WTC11 (cell line): ENCODE measurements around the gene CACNA1E. TPM values are rescaled to one million over a fixed set of nuclear protein-coding genes. Genes with fewer than 3 reads are reported as not detected.

Experiments
- ATAC-seq: fragments of 200-7000 bp; cut with Tn5 transposase; 2 replicates; pipeline ENCODE4 v1.10.0; 2021; ENCODE audit warnings: mild to moderate bottlenecking, moderate library complexity
- CTCF ChIA-PET: fragments of 300-600 bp; sonication (Branson Sonifier 250); formaldehyde crosslinking; loops from one replicate; lab custom pipeline; 2021; ENCODE audit warnings: antibody characterized with exemption; lab: Charles Lee
- POLR2A ChIA-PET: fragments of 350-600 bp; sonication (Branson Sonifier 250); formaldehyde crosslinking; loops from one replicate; lab custom pipeline; 2021; ENCODE audit warnings: antibody characterized with exemption; lab: Charles Lee
- DNase-seq: peaks from one replicate; pipeline ENCODE4 v3.0.0; 2021; ENCODE audit warnings: low spot score
- H3K27ac Mint-ChIP-seq: 2 replicates; pipeline ENCODE4 v1.8.0; 2021; ENCODE audit warnings: mixed read lengths
- H3K27me3 Mint-ChIP-seq: 2 replicates; pipeline ENCODE4 v1.8.0; 2021; ENCODE audit warnings: low read depth, mild to moderate bottlenecking, moderate library complexity, mixed read lengths
- H3K36me3 Mint-ChIP-seq: 2 replicates; pipeline ENCODE4 v1.8.0; 2021; ENCODE audit warnings: mixed read lengths
- H3K4me1 Mint-ChIP-seq: 2 replicates; pipeline ENCODE4 v1.8.0; 2022; ENCODE audit warnings: mixed read lengths
- H3K4me3 Mint-ChIP-seq: 2 replicates; pipeline ENCODE4 v1.8.0; 2021; ENCODE audit warnings: mild to moderate bottlenecking, moderate library complexity, mixed read lengths
- H3K9me3 Mint-ChIP-seq: 2 replicates; pipeline ENCODE4 v1.8.0; 2021; ENCODE audit warnings: mixed read lengths
- ATF3 ChIP-seq: sonication (generic); formaldehyde crosslinking; conservative IDR thresholded peaks from 2 replicates; pipeline ENCODE4 v1.8.1; 2022; ENCODE audit warnings: mild to moderate bottlenecking, missing genetic modification reagents
- CTCF ChIP-seq: fragments of 200-600 bp; IDR thresholded peaks from 2 replicates; pipeline ENCODE4 v1.8.0; 2022; ENCODE audit warnings: antibody characterized with exemption
- HMGA2 ChIP-seq: fragments of 250-450 bp; sonication (Bioruptor Pico); IDR thresholded peaks from 2 replicates; pipeline ENCODE4 v1.4.0; 2021; ENCODE audit warnings: mild to moderate bottlenecking, moderate library complexity
- KAT7 ChIP-seq: sonication (generic); formaldehyde crosslinking; IDR thresholded peaks from 2 replicates; pipeline ENCODE4 v1.8.1; 2023; ENCODE audit warnings: missing genetic modification reagents, mild to moderate bottlenecking, borderline replicate concordance
- MLX ChIP-seq: sonication (generic); formaldehyde crosslinking; IDR thresholded peaks from 2 replicates; pipeline ENCODE4 v1.8.1; 2023; ENCODE audit warnings: mild to moderate bottlenecking, missing genetic modification reagents, moderate library complexity
- NFYB ChIP-seq: sonication (generic); formaldehyde crosslinking; conservative IDR thresholded peaks from 2 replicates; pipeline ENCODE4 v1.8.0; 2022; ENCODE audit warnings: low read depth, missing genetic modification reagents
- SMAD3 ChIP-seq: sonication (generic); formaldehyde crosslinking; IDR thresholded peaks from 2 replicates; pipeline ENCODE4 v1.8.0; 2022; ENCODE audit warnings: missing genetic modification reagents, mild to moderate bottlenecking, borderline replicate concordance
- SMAD4 ChIP-seq: sonication (generic); formaldehyde crosslinking; IDR thresholded peaks from 2 replicates; pipeline ENCODE4 v1.8.0; 2022; ENCODE audit warnings: mild to moderate bottlenecking, missing genetic modification reagents
- TEAD4 ChIP-seq: sonication (generic); formaldehyde crosslinking; IDR thresholded peaks from 2 replicates; pipeline ENCODE4 v1.8.0; 2022; ENCODE audit warnings: mild to moderate bottlenecking, missing genetic modification reagents
- TP53 ChIP-seq: sonication (generic); formaldehyde crosslinking; IDR thresholded peaks from 2 replicates; pipeline ENCODE4 v1.8.1; 2023; ENCODE audit warnings: mild to moderate bottlenecking, missing genetic modification reagents
- USF2 ChIP-seq: sonication (generic); formaldehyde crosslinking; IDR thresholded peaks from 2 replicates; pipeline ENCODE4 v1.8.1; 2023; ENCODE audit warnings: mild to moderate bottlenecking, missing genetic modification reagents, moderate library complexity
- ZNF232 ChIP-seq: sonication (generic); formaldehyde crosslinking; IDR thresholded peaks from 2 replicates; pipeline ENCODE4 v1.8.0; 2022; ENCODE audit warnings: mild to moderate bottlenecking, missing genetic modification reagents
- ZNF263 ChIP-seq: sonication (generic); formaldehyde crosslinking; IDR thresholded peaks from 2 replicates; pipeline ENCODE4 v1.8.1; 2022; ENCODE audit warnings: low read depth, mild to moderate bottlenecking, moderate library complexity, missing genetic modification reagents
- ZNF281 ChIP-seq: sonication (generic); formaldehyde crosslinking; IDR thresholded peaks from 2 replicates; pipeline ENCODE4 v1.8.0; 2023; ENCODE audit warnings: mild to moderate bottlenecking, missing genetic modification reagents
- ZNF396 ChIP-seq: fragments of 250-450 bp; sonication (Bioruptor Pico); IDR thresholded peaks from 2 replicates; pipeline ENCODE4 v1.8.0; 2021; ENCODE audit warnings: mild to moderate bottlenecking, moderate library complexity, borderline replicate concordance
- ZNF416 ChIP-seq: fragments of 250-450 bp; sonication (Bioruptor Pico); IDR thresholded peaks from 2 replicates; pipeline ENCODE4 v1.9.0; 2021; ENCODE audit warnings: mild to moderate bottlenecking, inconsistent platforms
- ZNF423 ChIP-seq: fragments of 250-450 bp; sonication (Bioruptor Pico); IDR thresholded peaks from 2 replicates; pipeline ENCODE4 v2.1.2; 2022; ENCODE audit warnings: mild to moderate bottlenecking, moderate library complexity
- ZNF425 ChIP-seq: fragments of 250-450 bp; sonication (Bioruptor Pico); conservative IDR thresholded peaks from 2 replicates; pipeline ENCODE4 v1.9.0; 2021; ENCODE audit warnings: mild to moderate bottlenecking
- ZNF671 ChIP-seq: fragments of 250-450 bp; sonication (Bioruptor Pico); IDR thresholded peaks from 2 replicates; pipeline ENCODE4 v1.8.0; 2021; ENCODE audit warnings: mild to moderate bottlenecking
- ZSCAN18 ChIP-seq: fragments of 250-450 bp; sonication (Bioruptor Pico); IDR thresholded peaks from 2 replicates; pipeline ENCODE4 v2.1.2; 2022; ENCODE audit warnings: mild to moderate bottlenecking, moderate library complexity
- total RNA-seq: library from RNA; stranded (reverse); gene quantifications from 3 replicates; pipeline ENCODE4 v1.2.3, GENCODE V29; 2021
- TF ChIP-seq, protein P1 (sequence below): fragments of 250-450 bp; sonication (Bioruptor Pico); IDR thresholded peaks from 2 replicates; pipeline ENCODE4 v1.8.0; 2021; ENCODE audit warnings: mild to moderate bottlenecking

The CACNA1E gene
- total RNA-seq, 1 experiment from 2014 or later, result 0.63 TPM

DNA sequence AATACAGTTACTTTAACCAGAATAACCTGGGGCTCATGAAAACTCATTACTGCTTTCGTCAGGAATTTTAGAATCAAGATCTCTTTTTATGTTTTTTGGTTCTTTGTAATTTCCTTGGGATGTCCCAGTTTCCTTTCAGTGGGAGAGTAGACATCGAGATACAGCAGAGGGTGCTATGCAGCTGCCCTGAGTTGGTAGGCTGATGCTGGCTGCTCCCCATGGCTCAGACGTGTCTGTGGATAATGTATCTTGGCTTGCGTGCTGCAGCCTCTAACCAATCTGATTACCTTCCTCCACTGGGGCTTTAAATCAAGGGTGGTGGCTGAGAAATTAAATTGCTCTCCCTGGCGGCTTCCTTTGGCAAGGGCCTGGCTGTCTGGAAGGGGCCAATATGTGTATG, 253.7 kb downstream of the CACNA1E start:
- Mint-ChIP-seq H3K4me1 (no peaks in the 10 kb centered on the region), H3K36me3 (no peaks in the 10 kb centered on the region), H3K9me3 (no peaks in the 10 kb centered on the region), H3K4me3 (no peak overlapping the region), H3K27ac (no peak overlapping the region), H3K27me3 (no peaks in the 10 kb centered on the region)
- TF ChIP-seq ZSCAN18 (CRISPR knock-in tag), result no peak
- TF ChIP-seq ZNF396 (CRISPR knock-in tag), result no peak
- TF ChIP-seq ZNF425 (CRISPR knock-in tag), result no peak
- TF ChIP-seq ZNF263 (CRISPR knock-in tag), result no peak
- no peak for TF ChIP-seq ZNF281
- no peak for TF ChIP-seq ZNF671
- TF ChIP-seq KAT7, result no peak
- no peak for TF ChIP-seq ZNF232 (CRISPR knock-in tag)
- TF ChIP-seq, protein P1, sequence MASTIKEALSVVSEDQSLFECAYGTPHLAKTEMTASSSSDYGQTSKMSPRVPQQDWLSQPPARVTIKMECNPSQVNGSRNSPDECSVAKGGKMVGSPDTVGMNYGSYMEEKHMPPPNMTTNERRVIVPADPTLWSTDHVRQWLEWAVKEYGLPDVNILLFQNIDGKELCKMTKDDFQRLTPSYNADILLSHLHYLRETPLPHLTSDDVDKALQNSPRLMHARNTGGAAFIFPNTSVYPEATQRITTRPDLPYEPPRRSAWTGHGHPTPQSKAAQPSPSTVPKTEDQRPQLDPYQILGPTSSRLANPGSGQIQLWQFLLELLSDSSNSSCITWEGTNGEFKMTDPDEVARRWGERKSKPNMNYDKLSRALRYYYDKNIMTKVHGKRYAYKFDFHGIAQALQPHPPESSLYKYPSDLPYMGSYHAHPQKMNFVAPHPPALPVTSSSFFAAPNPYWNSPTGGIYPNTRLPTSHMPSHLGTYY, result no peak
- no peak for TF ChIP-seq CTCF
- no peak for TF ChIP-seq NFYB (CRISPR knock-in tag)
- TF ChIP-seq HMGA2 (CRISPR knock-in tag), result no peak
- no peak for TF ChIP-seq ZNF416
- POLR2A ChIA-PET, result no interaction called here
- CTCF ChIA-PET, result interaction anchor here (1.7 kb wide), 1 partner anchor 200 kb away, joined by 12 read pairs; no protein-coding TSS in a partner anchor
- peak; percentile 86 for ATAC-seq
- peak; percentile 22 for DNase-seq

DNA sequence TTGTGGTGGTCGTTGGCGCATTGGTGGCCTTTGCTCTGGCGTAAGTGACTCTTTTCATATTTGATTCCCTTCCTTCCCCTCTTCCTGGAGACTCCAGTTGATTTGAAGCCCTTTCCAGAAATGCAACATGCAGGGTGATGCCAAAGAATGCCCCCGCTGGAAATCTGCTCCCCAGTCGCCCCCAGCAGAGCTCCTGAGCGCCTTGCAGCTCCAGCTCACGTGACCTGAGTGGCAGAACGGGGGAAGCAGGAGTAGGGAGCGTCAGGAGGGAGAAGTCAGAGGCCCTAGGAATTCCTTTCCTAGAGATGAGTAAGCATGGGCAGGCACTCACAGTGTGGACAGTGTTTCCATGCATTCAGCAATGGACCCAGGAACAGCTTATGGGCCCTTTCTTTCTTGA, 255.9 kb downstream of the CACNA1E start:
- ChIA-PET POLR2A (no interaction called here), CTCF (interaction anchor here (1.1 to 1.4 kb wide), 3 partner anchors 180 to 316 kb away, joined by 5 to 6 read pairs (median 5); no protein-coding TSS in a partner anchor)
- no peaks in the 10 kb centered on the region for H3K9me3 Mint-ChIP-seq
- no peaks in the 10 kb centered on the region for H3K27me3 Mint-ChIP-seq
- H3K4me3 Mint-ChIP-seq, result no peak overlapping the region
- H3K4me1 Mint-ChIP-seq, result no peaks in the 10 kb centered on the region
- no peak for DNase-seq
- H3K36me3 Mint-ChIP-seq, result no peaks in the 10 kb centered on the region
- no peak for ATAC-seq
- no peak overlapping the region for H3K27ac Mint-ChIP-seq
- TF ChIP-seq SMAD3 (CRISPR knock-in tag) (no peak), USF2 (no peak), TP53 (CRISPR knock-in tag) (no peak), TEAD4 (no peak), MLX (CRISPR knock-in tag) (no peak), ATF3 (CRISPR knock-in tag) (no peak), ZNF423 (CRISPR knock-in tag) (no peak), SMAD4 (CRISPR knock-in tag) (no peak), NFYB (CRISPR knock-in tag) (no peak)
